Iris pigment epithelial cell (primary cell): Measurements from ENCODE around the gene G6PC1.
"Not testable (repeated sequence)": the region's sequence is repeated elsewhere in the genome, so short reads cannot be mapped to it uniquely, and the experiment has no call there.

ENCODE experiments used
- DNase-seq: peaks from one replicate; pipeline ENCODE4 v3.0.0-alpha.2; 2011; ENCODE audit warnings: low read depth

The G6PC1 gene

GRCh38 chr17:42873932-42874695 is 26.5 kb upstream of the G6PC1 start:
- DNase-seq = not testable (repeated sequence)

GRCh38 chr17:42877037-42877436 is 23.6 kb upstream of the G6PC1 start:
- no peak for DNase-seq

GRCh38 chr17:42878123-42878880 is 22.3 kb upstream of the G6PC1 start:
- DNase-seq = no peak

GRCh38 chr17:42878924-42879595 is 21.5 kb upstream of the G6PC1 start:
- no peak for DNase-seq

GRCh38 chr17:42879596-42879985 is 21.0 kb upstream of the G6PC1 start:
- DNase-seq = peak; percentile 55

GRCh38 chr17:42880776-42881310 is 19.8 kb upstream of the G6PC1 start:
- DNase-seq = no peak

- not testable (repeated sequence) for DNase-seq
Measured at GRCh38 chr17:42881706-42882105, 18.9 kb upstream of the G6PC1 start.

- no peak for DNase-seq
Measured at GRCh38 chr17:42882166-42882565, 18.4 kb upstream of the G6PC1 start.

- DNase-seq = no peak
Measured at GRCh38 chr17:42883802-42884558, 16.6 kb upstream of the G6PC1 start.

- DNase-seq = not testable (repeated sequence)
Measured at GRCh38 chr17:42885806-42886205, 14.8 kb upstream of the G6PC1 start.

GRCh38 chr17:42886283-42887176 is 14.1 kb upstream of the G6PC1 start:
- DNase-seq = no peak

- no peak for DNase-seq
Measured at GRCh38 chr17:42889809-42890208, 10.8 kb upstream of the G6PC1 start.

GRCh38 chr17:42891539-42892152 is 9.0 kb upstream of the G6PC1 start:
- DNase-seq = peak; percentile 50

GRCh38 chr17:42893359-42893758 is 7.2 kb upstream of the G6PC1 start:
- no peak for DNase-seq

- DNase-seq = no peak
Measured at GRCh38 chr17:42894283-42895184, 6.1 kb upstream of the G6PC1 start.

- DNase-seq = peak; percentile 82
Measured at GRCh38 chr17:42895185-42895555, 5.4 kb upstream of the G6PC1 start.

GRCh38 chr17:42898147-42898811 is 2.3 kb upstream of the G6PC1 start:
- DNase-seq = no peak

- not testable (repeated sequence) for DNase-seq
Measured at GRCh38 chr17:42899981-42900380, 618 bp upstream of the G6PC1 start.
